Panc1 (cell line): ENCODE measurements around the gene ATP2B2. TPM values are rescaled to one million over a fixed set of nuclear protein-coding genes. Genes with fewer than 3 reads are reported as not detected.
A peak's percentile ranks its signal among the peaks of the same experiment; 100 is the strongest.

Experiments
- ATAC-seq: fragments of 200-7000 bp; cut with Tn5 transposase; 2 replicates; pipeline ENCODE4 v1.9.1; 2020; ENCODE audit warnings: mild to moderate bottlenecking, moderate library complexity
- BruUV-seq: library from RNA; stranded (reverse); fragments of 400-500 nt; replicated peaks from 2 replicates; lab custom pipeline; 2021; lab: Mats Ljungman, UMichigan
- CTCF ChIA-PET: fragments of 300-600 bp; sonication (Branson Sonifier 250); formaldehyde crosslinking; loops from one replicate; lab custom pipeline; 2022; ENCODE audit warnings: antibody characterized with exemption; lab: Charles Lee
- POLR2A ChIA-PET: fragments of 300-600 bp; sonication (Branson Sonifier 250); formaldehyde crosslinking; loops from one replicate; lab custom pipeline; 2022; ENCODE audit warnings: antibody characterized with exemption; lab: Charles Lee
- DNase-seq: peaks from one replicate; pipeline ENCODE4 v3.0.0-alpha.2; 2010; ENCODE audit warnings: low read depth, low spot score
- H3K27ac ChIP-seq: 2 replicates; pipeline ENCODE4 v1.5.1; 2011; ENCODE audit warnings: mild to moderate bottlenecking, low read length, inconsistent platforms
- H3K27me3 ChIP-seq: fragments of 200-500 bp; sonication (Bioruptor generic); 2 replicates; pipeline ENCODE4 v1.6.0; 2014; ENCODE audit warnings: low read length, inconsistent platforms; ENCODE audit not compliant: control insufficient read depth, insufficient read depth
- H3K36me3 ChIP-seq: fragments of 200-500 bp; sonication (Bioruptor generic); 2 replicates; pipeline ENCODE4 v1.5.1; 2014; ENCODE audit warnings: inconsistent platforms, mild to moderate bottlenecking, low read length, moderate library complexity; ENCODE audit not compliant: control insufficient read depth, insufficient read depth
- H3K4me1 ChIP-seq: 2 replicates; pipeline ENCODE4 v1.5.1; 2011; ENCODE audit warnings: inconsistent platforms, mild to moderate bottlenecking, low read length, moderate library complexity; ENCODE audit not compliant: control insufficient read depth, insufficient read depth
- H3K4me3 ChIP-seq, 2 experiments: 2 replicates each; pipeline ENCODE4 v1.5.1; 2011 to 2012; ENCODE audit warnings: low read depth in 2 of 2, low read length in 2 of 2, mild to moderate bottlenecking in 2 of 2, inconsistent platforms in 1 of 2, moderate library complexity in 1 of 2
- H3K9me3 ChIP-seq: fragments of 200-500 bp; sonication (Bioruptor generic); 2 replicates; pipeline ENCODE4 v1.5.1; 2014; ENCODE audit warnings: low read depth, mild to moderate bottlenecking, inconsistent platforms, low read length, moderate library complexity; ENCODE audit not compliant: control insufficient read depth, insufficient read depth
- POLR2AphosphoS5 ChIP-seq: IDR thresholded peaks from 2 replicates; pipeline ENCODE4 v1.6.1; 2012; ENCODE audit warnings: mild to moderate bottlenecking, low read depth, low read length, moderate library complexity
- SIN3A ChIP-seq: IDR thresholded peaks from 2 replicates; pipeline ENCODE4 v1.6.1; 2012; ENCODE audit warnings: low read depth, mild to moderate bottlenecking, low read length, moderate library complexity, borderline replicate concordance; ENCODE audit not compliant: insufficient read depth
- TCF7L2 ChIP-seq: IDR thresholded peaks from 2 replicates; pipeline ENCODE4 v1.6.1; 2011; ENCODE audit warnings: mild to moderate bottlenecking, low read depth, low read length, inconsistent platforms
- in situ Hi-C: cut with HindIII; loops from 2 replicates; pipeline ENCODE4 v1.10.0; 2016; ENCODE audit warnings: low sequenced_read_pairs, low pct_unique_long_range_greater_than_20kb
- intact Hi-C: fragments of 100-400 bp; cut with micrococcal nuclease; formaldehyde crosslinking; loops from one replicate; pipeline ENCODE4 v1.10.0; 2022; ENCODE audit not compliant: unreplicated experiment
- total RNA-seq: library from RNA; stranded (reverse); gene quantifications from one replicate; pipeline ENCODE4 v1.2.1, GENCODE V29; 2021; ENCODE audit not compliant: unreplicated experiment
- TF ChIP-seq, protein P1 (sequence below): fragments of 450-650 bp; IDR thresholded peaks from 2 replicates; pipeline ENCODE4 v1.5.1; 2017; ENCODE audit warnings: mild to moderate bottlenecking
- TF ChIP-seq, protein P2 (sequence below), 2 experiments: IDR thresholded peaks; 2 replicates each; pipeline ENCODE4 v1.6.1; 2011 to 2012; ENCODE audit warnings: low read depth in 2 of 2, control low read depth in 1 of 2, low read length in 1 of 2, mild to moderate bottlenecking in 1 of 2, moderate library complexity in 1 of 2; ENCODE audit not compliant: insufficient read depth in 1 of 2

Gene ATP2B2
- total RNA-seq, 1 experiment from 2014 or later = not detected

DNA sequence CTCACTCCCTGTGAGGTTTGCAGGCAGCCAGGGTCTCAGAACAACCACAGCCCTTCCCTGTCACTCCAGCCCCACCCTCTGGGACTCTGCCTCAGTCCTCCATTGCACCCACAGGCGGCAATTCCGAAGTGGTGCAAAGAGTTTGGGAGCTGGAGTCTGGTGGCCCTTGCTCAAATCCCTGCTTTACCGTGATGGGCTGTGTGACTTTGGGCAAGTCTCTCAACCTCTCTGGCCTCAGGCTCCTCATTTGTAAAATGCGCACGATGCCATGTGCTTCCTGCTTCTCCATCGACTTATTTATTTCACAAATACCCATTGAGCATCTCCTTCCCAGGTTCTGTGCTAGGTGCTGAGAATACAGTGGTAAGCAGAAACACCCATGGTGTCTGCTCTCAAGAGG, 7.3 kb upstream of the ATP2B2 start:
- H3K9me3 ChIP-seq = no peaks in the 10 kb centered on the region
- TF ChIP-seq, protein P1, sequence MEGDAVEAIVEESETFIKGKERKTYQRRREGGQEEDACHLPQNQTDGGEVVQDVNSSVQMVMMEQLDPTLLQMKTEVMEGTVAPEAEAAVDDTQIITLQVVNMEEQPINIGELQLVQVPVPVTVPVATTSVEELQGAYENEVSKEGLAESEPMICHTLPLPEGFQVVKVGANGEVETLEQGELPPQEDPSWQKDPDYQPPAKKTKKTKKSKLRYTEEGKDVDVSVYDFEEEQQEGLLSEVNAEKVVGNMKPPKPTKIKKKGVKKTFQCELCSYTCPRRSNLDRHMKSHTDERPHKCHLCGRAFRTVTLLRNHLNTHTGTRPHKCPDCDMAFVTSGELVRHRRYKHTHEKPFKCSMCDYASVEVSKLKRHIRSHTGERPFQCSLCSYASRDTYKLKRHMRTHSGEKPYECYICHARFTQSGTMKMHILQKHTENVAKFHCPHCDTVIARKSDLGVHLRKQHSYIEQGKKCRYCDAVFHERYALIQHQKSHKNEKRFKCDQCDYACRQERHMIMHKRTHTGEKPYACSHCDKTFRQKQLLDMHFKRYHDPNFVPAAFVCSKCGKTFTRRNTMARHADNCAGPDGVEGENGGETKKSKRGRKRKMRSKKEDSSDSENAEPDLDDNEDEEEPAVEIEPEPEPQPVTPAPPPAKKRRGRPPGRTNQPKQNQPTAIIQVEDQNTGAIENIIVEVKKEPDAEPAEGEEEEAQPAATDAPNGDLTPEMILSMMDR = no peak
- no peak for TF ChIP-seq SIN3A
- TF ChIP-seq, protein P2, sequence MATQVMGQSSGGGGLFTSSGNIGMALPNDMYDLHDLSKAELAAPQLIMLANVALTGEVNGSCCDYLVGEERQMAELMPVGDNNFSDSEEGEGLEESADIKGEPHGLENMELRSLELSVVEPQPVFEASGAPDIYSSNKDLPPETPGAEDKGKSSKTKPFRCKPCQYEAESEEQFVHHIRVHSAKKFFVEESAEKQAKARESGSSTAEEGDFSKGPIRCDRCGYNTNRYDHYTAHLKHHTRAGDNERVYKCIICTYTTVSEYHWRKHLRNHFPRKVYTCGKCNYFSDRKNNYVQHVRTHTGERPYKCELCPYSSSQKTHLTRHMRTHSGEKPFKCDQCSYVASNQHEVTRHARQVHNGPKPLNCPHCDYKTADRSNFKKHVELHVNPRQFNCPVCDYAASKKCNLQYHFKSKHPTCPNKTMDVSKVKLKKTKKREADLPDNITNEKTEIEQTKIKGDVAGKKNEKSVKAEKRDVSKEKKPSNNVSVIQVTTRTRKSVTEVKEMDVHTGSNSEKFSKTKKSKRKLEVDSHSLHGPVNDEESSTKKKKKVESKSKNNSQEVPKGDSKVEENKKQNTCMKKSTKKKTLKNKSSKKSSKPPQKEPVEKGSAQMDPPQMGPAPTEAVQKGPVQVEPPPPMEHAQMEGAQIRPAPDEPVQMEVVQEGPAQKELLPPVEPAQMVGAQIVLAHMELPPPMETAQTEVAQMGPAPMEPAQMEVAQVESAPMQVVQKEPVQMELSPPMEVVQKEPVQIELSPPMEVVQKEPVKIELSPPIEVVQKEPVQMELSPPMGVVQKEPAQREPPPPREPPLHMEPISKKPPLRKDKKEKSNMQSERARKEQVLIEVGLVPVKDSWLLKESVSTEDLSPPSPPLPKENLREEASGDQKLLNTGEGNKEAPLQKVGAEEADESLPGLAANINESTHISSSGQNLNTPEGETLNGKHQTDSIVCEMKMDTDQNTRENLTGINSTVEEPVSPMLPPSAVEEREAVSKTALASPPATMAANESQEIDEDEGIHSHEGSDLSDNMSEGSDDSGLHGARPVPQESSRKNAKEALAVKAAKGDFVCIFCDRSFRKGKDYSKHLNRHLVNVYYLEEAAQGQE (IDR thresholded peaks at IDR 0.05; ENCODE audit: insufficient read depth in 1 of 2, low read depth in 2 of 2, low read length in 1 of 2) = no peak
- no peak for TF ChIP-seq TCF7L2
- TF ChIP-seq POLR2AphosphoS5 = no peak
- ChIA-PET CTCF (no interaction called here), POLR2A (no interaction called here)
- H3K4me1 ChIP-seq = no peaks in the 10 kb centered on the region
- BruUV-seq = no TSS peak
- no peak overlapping the region for H3K27ac ChIP-seq
- no peaks in the 10 kb centered on the region for H3K36me3 ChIP-seq
- DNase-seq = no peak
- no peak overlapping the region for H3K4me3 ChIP-seq
- H3K27me3 ChIP-seq = no peaks in the 10 kb centered on the region
- intact Hi-C loops = no loop called here
- in situ Hi-C loops = no loop called here
- ATAC-seq = no peak

DNA sequence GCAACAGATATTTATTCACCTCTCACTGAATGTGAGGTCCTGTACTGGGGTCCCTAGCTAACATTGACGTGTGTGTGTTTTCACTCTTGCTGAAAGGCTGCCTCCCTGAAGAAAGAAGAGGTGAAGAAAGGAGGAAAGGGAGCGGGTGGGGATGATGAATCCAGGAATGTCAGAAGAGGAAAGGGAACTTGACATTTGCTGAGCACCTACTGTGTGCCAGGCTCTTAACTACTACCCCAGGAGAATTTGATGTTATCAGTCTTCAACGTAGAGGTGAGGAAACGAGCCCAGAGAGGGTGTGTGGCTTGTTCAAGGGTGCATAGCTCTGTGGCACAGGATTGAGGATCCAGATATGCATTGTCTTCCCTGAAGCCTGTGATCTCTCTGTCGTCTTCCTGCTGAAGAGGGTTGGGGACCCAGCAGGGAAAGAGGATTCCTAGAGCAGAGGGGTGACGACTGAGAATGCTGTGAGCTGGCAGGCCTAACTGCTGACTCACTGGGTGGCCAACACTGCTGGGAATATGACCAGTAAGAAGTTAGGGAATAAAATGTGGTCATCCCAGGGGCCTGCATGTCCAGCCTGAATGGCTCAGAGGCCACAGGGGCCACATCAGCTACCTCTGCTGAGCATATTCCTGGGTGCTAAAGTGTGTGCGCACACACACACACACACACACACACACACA, 6.6 kb upstream of the ATP2B2 start:
- intact Hi-C loops (no loop called here), in situ Hi-C loops (no loop called here)
- BruUV-seq = no TSS peak
- no peak for TF ChIP-seq POLR2AphosphoS5
- TF ChIP-seq TCF7L2 = no peak
- no peak for TF ChIP-seq SIN3A
- TF ChIP-seq, protein P2 (IDR thresholded peaks at IDR 0.05; ENCODE audit: insufficient read depth in 1 of 2, low read depth in 2 of 2, low read length in 1 of 2) = no peak
- TF ChIP-seq, protein P1 = no peak
- ChIA-PET POLR2A (no interaction called here), CTCF (no interaction called here)
- H3K27me3 ChIP-seq = no peaks in the 10 kb centered on the region
- no peaks in the 10 kb centered on the region for H3K9me3 ChIP-seq
- H3K4me3 ChIP-seq = no peak overlapping the region
- DNase-seq (no peak), ATAC-seq (peak; percentile 69)
- H3K27ac ChIP-seq = no peak overlapping the region
- H3K4me1 ChIP-seq = no peaks in the 10 kb centered on the region
- H3K36me3 ChIP-seq = no peaks in the 10 kb centered on the region
